Ishikawa (cell line): ENCODE results near the gene REXO1.

ENCODE experiments used
- CREB1 ChIP-seq: IDR thresholded peaks from 2 replicates; pipeline ENCODE4 v1.6.1; 2012; ENCODE audit warnings: low read depth
- FOXM1 ChIP-seq: IDR thresholded peaks from 2 replicates; pipeline ENCODE4 v1.6.1; 2012; ENCODE audit warnings: low read depth, borderline replicate concordance
- MAX ChIP-seq: IDR thresholded peaks from 2 replicates; pipeline ENCODE4 v1.6.1; 2012
- NFIC ChIP-seq: IDR thresholded peaks from 2 replicates; pipeline ENCODE4 v1.6.1; 2012
- RAD21 ChIP-seq: IDR thresholded peaks from 2 replicates; pipeline ENCODE4 v1.6.1; 2012; ENCODE audit warnings: low read depth
- TCF12 ChIP-seq: IDR thresholded peaks from 2 replicates; pipeline ENCODE4 v1.6.1; 2012; ENCODE audit warnings: low read depth
- TEAD4 ChIP-seq: IDR thresholded peaks from 2 replicates; pipeline ENCODE4 v1.6.1; 2012
- YY1 ChIP-seq: IDR thresholded peaks from 2 replicates; pipeline ENCODE4 v1.6.1; 2012; ENCODE audit warnings: low read depth
- ZBTB7A ChIP-seq: IDR thresholded peaks from 2 replicates; pipeline ENCODE4 v1.6.1; 2012; ENCODE audit warnings: low read depth
- TF ChIP-seq, protein P1 (sequence below): IDR thresholded peaks from 2 replicates; pipeline ENCODE4 v1.6.1; 2012; ENCODE audit warnings: low read depth, mild to moderate bottlenecking
- TF ChIP-seq, protein P2 (sequence below): IDR thresholded peaks from 2 replicates; pipeline ENCODE4 v1.6.1; 2012

DNA sequence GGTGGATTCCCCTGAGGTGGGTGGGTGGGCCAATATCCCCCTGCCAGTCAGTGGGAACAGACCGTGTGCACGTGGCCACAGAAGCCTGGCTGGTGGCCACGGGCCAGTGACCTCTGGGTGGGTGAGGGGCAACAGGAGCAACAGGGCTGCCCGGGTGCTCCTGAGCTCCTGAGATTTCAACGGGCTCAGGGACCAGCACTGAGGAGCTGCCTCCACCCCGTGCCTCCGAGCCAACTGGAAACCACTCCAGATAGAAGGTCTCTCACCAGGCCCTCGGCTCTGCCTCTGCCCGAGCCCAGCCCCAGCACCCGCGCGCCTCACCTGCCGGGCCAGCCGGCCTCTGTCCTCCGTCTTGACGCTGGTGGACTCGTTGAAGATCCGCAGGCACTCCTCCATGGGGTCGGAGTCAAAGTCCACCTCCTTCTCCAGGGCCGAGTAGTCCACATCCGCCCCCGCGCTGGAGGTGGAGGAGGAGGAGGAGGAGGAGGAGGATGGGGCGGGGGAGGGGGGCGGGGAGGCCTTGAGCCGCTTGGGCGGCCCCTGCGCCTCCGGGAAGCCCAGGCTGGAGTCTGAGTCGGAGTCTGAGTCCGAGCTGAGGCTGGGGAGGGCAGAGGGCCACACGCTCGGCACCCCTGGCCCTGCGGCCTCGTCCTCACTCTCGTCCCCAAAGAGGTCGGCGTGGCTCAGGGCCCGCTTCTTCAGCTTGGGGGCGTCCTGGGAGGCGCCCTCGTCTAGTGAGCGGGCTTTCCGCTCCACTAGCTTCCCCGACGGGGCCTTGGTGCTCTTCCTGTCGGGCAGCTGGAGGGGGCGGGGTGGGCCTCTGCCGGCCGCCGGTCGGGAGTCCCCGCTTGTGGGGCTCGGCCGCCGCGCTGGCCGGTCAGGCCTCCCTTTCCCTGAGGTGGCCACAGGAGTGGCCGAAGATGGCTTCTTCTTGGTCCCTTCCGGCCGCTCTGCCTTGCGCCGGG, 21.4 kb downstream of the REXO1 start:
- TF ChIP-seq TCF12: no peak
- TF ChIP-seq NFIC: no peak
- no peak for TF ChIP-seq RAD21
- TF ChIP-seq MAX: no peak
- no peak for TF ChIP-seq FOXM1
- no peak for TF ChIP-seq CREB1
- TF ChIP-seq, protein P1, sequence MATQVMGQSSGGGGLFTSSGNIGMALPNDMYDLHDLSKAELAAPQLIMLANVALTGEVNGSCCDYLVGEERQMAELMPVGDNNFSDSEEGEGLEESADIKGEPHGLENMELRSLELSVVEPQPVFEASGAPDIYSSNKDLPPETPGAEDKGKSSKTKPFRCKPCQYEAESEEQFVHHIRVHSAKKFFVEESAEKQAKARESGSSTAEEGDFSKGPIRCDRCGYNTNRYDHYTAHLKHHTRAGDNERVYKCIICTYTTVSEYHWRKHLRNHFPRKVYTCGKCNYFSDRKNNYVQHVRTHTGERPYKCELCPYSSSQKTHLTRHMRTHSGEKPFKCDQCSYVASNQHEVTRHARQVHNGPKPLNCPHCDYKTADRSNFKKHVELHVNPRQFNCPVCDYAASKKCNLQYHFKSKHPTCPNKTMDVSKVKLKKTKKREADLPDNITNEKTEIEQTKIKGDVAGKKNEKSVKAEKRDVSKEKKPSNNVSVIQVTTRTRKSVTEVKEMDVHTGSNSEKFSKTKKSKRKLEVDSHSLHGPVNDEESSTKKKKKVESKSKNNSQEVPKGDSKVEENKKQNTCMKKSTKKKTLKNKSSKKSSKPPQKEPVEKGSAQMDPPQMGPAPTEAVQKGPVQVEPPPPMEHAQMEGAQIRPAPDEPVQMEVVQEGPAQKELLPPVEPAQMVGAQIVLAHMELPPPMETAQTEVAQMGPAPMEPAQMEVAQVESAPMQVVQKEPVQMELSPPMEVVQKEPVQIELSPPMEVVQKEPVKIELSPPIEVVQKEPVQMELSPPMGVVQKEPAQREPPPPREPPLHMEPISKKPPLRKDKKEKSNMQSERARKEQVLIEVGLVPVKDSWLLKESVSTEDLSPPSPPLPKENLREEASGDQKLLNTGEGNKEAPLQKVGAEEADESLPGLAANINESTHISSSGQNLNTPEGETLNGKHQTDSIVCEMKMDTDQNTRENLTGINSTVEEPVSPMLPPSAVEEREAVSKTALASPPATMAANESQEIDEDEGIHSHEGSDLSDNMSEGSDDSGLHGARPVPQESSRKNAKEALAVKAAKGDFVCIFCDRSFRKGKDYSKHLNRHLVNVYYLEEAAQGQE: no peak
- no peak; the same call in 1 of the 2 replicates for TF ChIP-seq ZBTB7A
- TF ChIP-seq, protein P2, sequence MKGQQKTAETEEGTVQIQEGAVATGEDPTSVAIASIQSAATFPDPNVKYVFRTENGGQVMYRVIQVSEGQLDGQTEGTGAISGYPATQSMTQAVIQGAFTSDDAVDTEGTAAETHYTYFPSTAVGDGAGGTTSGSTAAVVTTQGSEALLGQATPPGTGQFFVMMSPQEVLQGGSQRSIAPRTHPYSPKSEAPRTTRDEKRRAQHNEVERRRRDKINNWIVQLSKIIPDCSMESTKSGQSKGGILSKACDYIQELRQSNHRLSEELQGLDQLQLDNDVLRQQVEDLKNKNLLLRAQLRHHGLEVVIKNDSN: no peak
- no peak for TF ChIP-seq TEAD4
- TF ChIP-seq YY1: no peak
